Stimulated activated CD4-positive, alpha-beta T cell treated with anti-CD3 and anti-CD28 coated beads, Interleukin-15, amount 100 ng/mL, for 1 hour (primary cell): ENCODE results near the gene CENPP.

Experiments
- DNase-seq, 2 donors: peaks; one replicate each; pipeline ENCODE4 v3.0.0-alpha.2; 2020; ENCODE audit warnings: low read depth in 1 of 2, low spot score in 1 of 2

CENPP gene

GRCh38 chr9:92312887-92313623 lies 12.7 kb upstream of the CENPP start:
- DNase-seq: no peak

GRCh38 chr9:92313624-92314012 lies 12.1 kb upstream of the CENPP start:
- DNase-seq: no peak

- no peak for DNase-seq
These were observed 10.3 kb upstream of the CENPP start for GRCh38 chr9:92315456-92315855.

- DNase-seq: no peak
These were observed 1.3 kb upstream of the CENPP start for GRCh38 chr9:92324431-92324830.

- DNase-seq: no peak
These were observed 874 bp upstream of the CENPP start for GRCh38 chr9:92324889-92325268.

- no peak for DNase-seq
These were observed 293 bp downstream of the CENPP start for GRCh38 chr9:92325991-92326500.

- no peak for DNase-seq
These were observed 1.6 kb downstream of the CENPP start for GRCh38 chr9:92327283-92327850.

GRCh38 chr9:92328225-92328624 lies 2.5 kb downstream of the CENPP start:
- no peak for DNase-seq

- DNase-seq: no peak
These were observed 7.0 kb downstream of the CENPP start for GRCh38 chr9:92332577-92333281.

- DNase-seq: no peak
These were observed 7.5 kb downstream of the CENPP start for GRCh38 chr9:92333282-92333634.

- no peak for DNase-seq
These were observed 15.8 kb downstream of the CENPP start for GRCh38 chr9:92341578-92341977.

- DNase-seq: no peak
These were observed 17.2 kb downstream of the CENPP start for GRCh38 chr9:92342825-92343488.

GRCh38 chr9:92345582-92345981 lies 19.8 kb downstream of the CENPP start:
- no peak for DNase-seq

GRCh38 chr9:92349771-92350739 lies 24.3 kb downstream of the CENPP start:
- no peak for DNase-seq

GRCh38 chr9:92350740-92351133 lies 25.0 kb downstream of the CENPP start:
- no peak for DNase-seq

- no peak for DNase-seq
These were observed 27.3 kb downstream of the CENPP start for GRCh38 chr9:92353051-92353450.

GRCh38 chr9:92359394-92359995 lies 33.7 kb downstream of the CENPP start:
- no peak for DNase-seq

- DNase-seq: no peak
These were observed 34.3 kb downstream of the CENPP start for GRCh38 chr9:92360083-92360482.

- DNase-seq: no peak
These were observed 43.3 kb downstream of the CENPP start for GRCh38 chr9:92369075-92369474.

- DNase-seq: no peak
These were observed 47.4 kb downstream of the CENPP start for GRCh38 chr9:92373167-92373566.
